Nephron (organoid): Measurements from ENCODE around the gene TEPSIN.

ENCODE experiments used
- H3K27ac Mint-ChIP-seq, 3 experiments: 2 replicates each; pipeline ENCODE4 v1.8.0; 2020; ENCODE audit warnings: mixed read lengths in 3 of 3, mild to moderate bottlenecking in 2 of 3, moderate library complexity in 1 of 3
- H3K27me3 Mint-ChIP-seq: 2 replicates; pipeline ENCODE4 v1.8.0; 2021; ENCODE audit warnings: low read depth, mild to moderate bottlenecking, moderate library complexity, mixed read lengths
- H3K36me3 Mint-ChIP-seq: 2 replicates; pipeline ENCODE4 v1.8.0; 2020; ENCODE audit warnings: low read depth, mixed read lengths
- H3K4me1 Mint-ChIP-seq: 2 replicates; pipeline ENCODE4 v1.8.0; 2020; ENCODE audit warnings: mixed read lengths
- H3K4me3 Mint-ChIP-seq, 3 experiments: 2 replicates each; pipeline ENCODE4 v1.8.0; 2020; ENCODE audit warnings: mild to moderate bottlenecking in 3 of 3, mixed read lengths in 3 of 3, moderate library complexity in 2 of 3
- H3K9me3 Mint-ChIP-seq: 2 replicates; pipeline ENCODE4 v1.8.0; 2020; ENCODE audit warnings: mixed read lengths
- CTCF ChIP-seq, 3 experiments: fragments of 200-600 bp; sonication (generic); IDR thresholded peaks; one replicate each; pipeline ENCODE4 v1.5.0; 2021; ENCODE audit warnings: antibody characterized with exemption in 3 of 3; ENCODE audit not compliant: unreplicated experiment in 3 of 3

TEPSIN gene

GRCh38 chr17:81285179-81285878, 46.5 kb upstream of the TEPSIN start:
- H3K4me3 Mint-ChIP-seq: peak overlapping the region; percentile 62 to 77 (median 72)
- no peak for TF ChIP-seq CTCF (IDR thresholded peaks at IDR 0.05; ENCODE audit: unreplicated experiment in 3 of 3)
- peak overlapping the region; percentile 94 to 97 (median 96) for H3K27ac Mint-ChIP-seq
- H3K9me3 Mint-ChIP-seq: no peaks in the 10 kb centered on the region
- peaks cover 18% of the 10 kb centered on the region for H3K36me3 Mint-ChIP-seq
- H3K27me3 Mint-ChIP-seq: no peaks in the 10 kb centered on the region
- peaks cover 46% of the 10 kb centered on the region for H3K4me1 Mint-ChIP-seq

GRCh38 chr17:81282876-81283275, 44.0 kb upstream of the TEPSIN start:
- no peak overlapping the region for H3K4me3 Mint-ChIP-seq
- H3K27me3 Mint-ChIP-seq: no peaks in the 10 kb centered on the region
- H3K9me3 Mint-ChIP-seq: no peaks in the 10 kb centered on the region
- H3K4me1 Mint-ChIP-seq: peaks cover 38% of the 10 kb centered on the region
- no peak for TF ChIP-seq CTCF (IDR thresholded peaks at IDR 0.05; ENCODE audit: unreplicated experiment in 3 of 3)
- H3K36me3 Mint-ChIP-seq: peaks cover 17% of the 10 kb centered on the region
- H3K27ac Mint-ChIP-seq: no peak overlapping the region

GRCh38 chr17:81282141-81282540, 43.3 kb upstream of the TEPSIN start:
- no peak overlapping the region for H3K27ac Mint-ChIP-seq
- no peaks in the 10 kb centered on the region for H3K9me3 Mint-ChIP-seq
- H3K36me3 Mint-ChIP-seq: peaks cover 13% of the 10 kb centered on the region
- TF ChIP-seq CTCF (IDR thresholded peaks at IDR 0.05; ENCODE audit: unreplicated experiment in 3 of 3): no peak
- H3K27me3 Mint-ChIP-seq: no peaks in the 10 kb centered on the region
- H3K4me3 Mint-ChIP-seq: no peak overlapping the region
- peaks cover 36% of the 10 kb centered on the region for H3K4me1 Mint-ChIP-seq

GRCh38 chr17:81280571-81280970, 41.7 kb upstream of the TEPSIN start:
- Mint-ChIP-seq H3K4me3 (no peak overlapping the region), H3K4me1 (peaks cover 22% of the 10 kb centered on the region), H3K27ac (no peak overlapping the region), H3K9me3 (no peaks in the 10 kb centered on the region), H3K27me3 (no peaks in the 10 kb centered on the region), H3K36me3 (peaks cover 21% of the 10 kb centered on the region)
- no peak for TF ChIP-seq CTCF (IDR thresholded peaks at IDR 0.05; ENCODE audit: unreplicated experiment in 3 of 3)

GRCh38 chr17:81279278-81280275, 40.7 kb upstream of the TEPSIN start:
- Mint-ChIP-seq H3K9me3 (no peaks in the 10 kb centered on the region), H3K27me3 (no peaks in the 10 kb centered on the region)
- TF ChIP-seq CTCF (IDR thresholded peaks at IDR 0.05; ENCODE audit: unreplicated experiment in 3 of 3): no peak

More at GRCh38 chr17:81279278-81280275, 40.7 kb upstream of the TEPSIN start:
- no peak overlapping the region for H3K4me3 Mint-ChIP-seq
- H3K27ac Mint-ChIP-seq: no peak overlapping the region
- peaks cover 12% of the 10 kb centered on the region for H3K4me1 Mint-ChIP-seq
- peaks cover 21% of the 10 kb centered on the region for H3K36me3 Mint-ChIP-seq
